GM18858 (cell line): ENCODE data around the gene CIAO3.
"Not testable (repeated sequence)": the region's sequence is repeated elsewhere in the genome, so short reads cannot be mapped to it uniquely, and the experiment has no call there.

ENCODE experiments used
- ATAC-seq: cut with Tn5 transposase; IDR thresholded peaks from one replicate; pipeline ENCODE4 v1.9.1; 2021; ENCODE audit not compliant: unreplicated experiment

Gene CIAO3

DNA sequence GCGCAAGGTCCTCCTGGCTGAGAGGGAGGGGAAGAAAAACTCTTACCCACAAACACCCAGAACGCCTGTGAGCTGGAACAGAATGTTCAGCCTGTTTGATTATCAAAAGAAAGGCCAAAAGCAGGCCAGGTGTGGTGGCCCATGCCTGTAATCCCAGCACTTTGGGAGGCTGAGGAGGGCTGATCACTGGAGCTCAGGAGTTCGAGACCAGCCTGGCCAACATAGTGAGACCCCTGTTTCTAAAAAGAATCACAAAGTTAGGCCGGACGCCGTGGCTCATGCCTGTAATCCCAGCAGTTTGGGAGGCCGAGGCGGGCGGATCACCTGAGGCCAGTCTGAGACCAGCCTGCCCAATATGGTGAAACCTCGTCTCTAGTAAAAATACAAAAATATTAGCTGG, 35.5 kb upstream of the CIAO3 start:
- not testable (repeated sequence) for ATAC-seq

DNA sequence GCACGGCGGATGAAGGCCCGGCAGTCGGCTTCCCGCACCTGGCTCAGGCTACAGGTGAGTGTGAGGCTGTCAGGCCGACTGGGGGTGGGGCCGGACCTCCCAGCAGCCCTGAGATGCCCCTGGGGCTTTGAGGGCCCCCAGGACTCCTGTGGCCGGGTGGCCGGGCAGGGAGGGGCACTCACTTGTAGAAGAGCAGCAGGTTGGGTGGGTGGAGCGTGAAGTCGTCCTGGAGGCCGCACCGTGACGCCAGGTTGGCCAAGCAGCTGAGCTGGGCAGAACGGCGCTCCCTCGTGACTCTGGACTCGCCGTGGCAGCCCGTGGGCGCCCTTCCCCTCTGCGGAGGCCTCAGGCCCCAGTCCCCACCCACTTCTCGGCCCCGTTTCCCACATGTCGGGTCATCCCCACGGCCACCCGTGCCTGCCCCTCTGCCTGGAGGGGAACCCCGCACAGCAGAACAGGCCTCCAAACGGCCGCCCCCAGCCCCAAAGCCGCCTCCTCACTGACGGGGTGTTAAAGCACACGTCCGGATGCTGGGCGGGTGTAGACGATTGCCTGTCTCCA, 34.5 kb upstream of the CIAO3 start:
- ATAC-seq: no peak

DNA sequence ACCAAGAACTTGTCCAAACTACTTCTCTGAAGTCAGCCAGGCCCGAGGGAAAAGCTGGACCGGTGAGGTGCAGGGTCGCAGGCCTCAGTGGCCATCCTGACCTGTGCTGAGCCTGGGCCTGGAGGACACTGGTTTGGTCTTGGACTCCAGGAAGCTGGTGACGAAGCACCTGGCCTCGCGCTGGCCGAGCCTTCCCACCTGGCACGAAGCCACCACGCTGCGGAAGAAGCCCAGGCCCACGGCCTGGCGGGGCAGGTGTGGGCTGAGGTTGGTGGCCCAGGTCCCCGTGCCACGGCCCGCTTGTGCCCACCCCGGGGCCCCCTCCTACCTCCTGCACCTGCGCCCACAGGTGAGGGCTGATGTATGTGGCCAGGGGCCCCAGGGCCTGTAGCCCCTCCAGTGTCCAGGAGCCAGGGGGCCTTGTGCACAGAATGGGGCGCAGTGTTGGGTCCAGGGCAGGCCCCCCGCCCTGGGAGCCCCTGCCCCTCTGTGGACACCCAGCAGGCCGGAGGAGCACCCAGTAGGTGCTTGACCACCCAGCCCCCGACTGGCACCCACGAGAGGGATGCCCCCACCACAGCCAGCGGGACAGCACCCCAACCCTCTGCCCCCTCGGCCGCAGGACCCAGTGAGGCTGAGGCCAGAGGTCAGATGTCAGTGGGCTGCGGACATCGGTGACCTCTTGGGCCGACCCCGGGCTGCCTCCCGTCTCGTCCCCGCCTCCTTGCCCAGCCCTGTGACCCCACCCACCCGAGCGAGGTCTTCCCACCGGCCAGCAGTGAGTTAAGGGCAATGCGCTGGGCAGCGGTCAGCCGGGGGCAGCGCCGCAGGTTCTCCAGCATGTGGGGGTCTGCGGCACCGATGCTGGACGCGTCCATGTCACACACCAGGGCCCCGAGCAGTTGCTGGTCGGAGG, 33.5 kb upstream of the CIAO3 start:
- no peak for ATAC-seq

DNA sequence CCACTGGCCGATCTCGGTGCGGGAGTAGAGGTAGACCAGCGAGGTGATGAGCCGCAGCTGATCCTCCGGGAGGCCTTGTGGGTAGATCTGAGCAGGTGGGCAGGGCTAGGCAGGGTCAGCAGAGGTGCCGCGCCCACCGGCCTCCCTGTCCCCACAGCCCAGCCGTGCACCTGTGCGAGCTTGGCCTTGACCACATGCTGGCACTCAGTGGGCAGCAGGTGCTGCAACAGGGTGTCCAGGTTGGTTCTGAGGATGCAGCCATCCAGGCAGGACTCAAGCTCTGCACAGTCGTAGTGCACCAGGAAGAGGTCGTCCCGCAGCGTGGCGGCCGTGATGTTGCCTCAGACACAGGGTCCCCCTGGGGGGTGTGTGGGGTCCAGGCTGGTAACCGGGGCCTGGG, 32.2 kb upstream of the CIAO3 start:
- ATAC-seq: no peak

DNA sequence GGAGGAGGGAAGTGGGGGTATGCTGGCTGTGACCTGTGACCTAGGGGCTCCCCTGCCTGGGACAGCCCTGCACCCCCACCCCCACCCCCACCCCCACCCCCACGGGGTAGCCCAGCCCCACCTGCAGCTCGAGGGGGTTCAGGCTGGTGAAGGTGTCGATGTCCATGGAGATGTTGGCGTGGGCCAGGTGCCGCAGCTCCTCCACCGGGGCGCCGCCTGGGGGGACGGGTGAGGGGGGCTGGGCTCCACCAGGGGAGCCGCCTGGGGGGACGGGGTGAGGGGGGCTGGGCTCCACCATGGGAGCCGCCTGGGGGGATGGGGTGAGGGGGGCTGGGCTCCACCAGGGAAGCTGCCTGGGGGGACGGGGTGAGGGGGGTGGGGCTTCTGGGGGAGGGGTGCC, 29.6 kb upstream of the CIAO3 start:
- no peak for ATAC-seq

DNA sequence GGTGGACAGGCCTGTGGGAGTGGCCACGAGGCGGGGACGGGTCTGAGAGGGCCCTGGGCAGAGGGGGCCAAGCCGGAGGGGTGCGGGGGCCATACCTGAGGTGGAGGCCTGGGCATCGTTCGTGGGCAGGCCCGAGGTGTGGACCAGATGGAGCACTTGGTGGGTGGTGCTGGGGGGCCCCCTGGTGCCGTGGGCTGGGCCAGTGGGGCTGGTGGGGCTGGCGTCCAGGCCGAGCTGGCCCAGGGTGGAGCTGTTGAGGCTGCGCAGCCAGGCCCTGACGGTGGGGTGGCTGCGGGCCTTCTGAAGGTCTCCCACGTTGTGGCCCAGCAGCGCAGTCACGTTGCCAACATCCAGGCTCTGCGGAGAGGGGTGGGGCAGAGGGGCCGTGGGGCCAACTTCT, 29.1 kb upstream of the CIAO3 start:
- no peak for ATAC-seq

DNA sequence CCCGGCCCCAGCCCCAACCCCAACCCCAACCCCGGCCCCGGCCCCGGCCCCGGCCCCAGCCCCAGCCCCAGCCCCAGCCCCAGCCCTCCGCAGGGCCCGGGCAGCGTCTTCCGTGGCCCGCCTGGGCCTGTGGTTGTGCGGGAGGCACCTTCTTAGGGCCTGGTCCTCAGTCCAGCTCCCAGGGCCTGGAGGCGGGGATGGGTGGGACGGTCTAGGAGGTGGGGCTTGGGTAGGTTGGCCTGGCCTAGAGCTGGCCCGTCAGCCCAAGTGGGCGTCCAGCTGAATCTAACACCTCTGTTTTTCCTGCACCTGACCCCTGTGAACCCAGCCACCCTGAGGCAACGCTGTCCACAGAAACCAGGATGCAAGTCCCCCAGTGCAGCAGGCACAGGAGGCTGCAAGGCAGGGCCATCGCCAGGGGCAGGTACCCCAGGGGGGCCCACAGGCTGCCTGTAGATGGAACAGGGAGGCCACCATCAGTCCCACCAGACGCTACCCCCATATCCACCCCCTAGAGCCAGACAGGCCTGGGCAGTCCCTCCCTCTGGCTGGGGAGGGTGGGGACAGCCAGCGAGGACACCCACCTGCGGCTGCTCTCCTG, 28.5 kb upstream of the CIAO3 start:
- ATAC-seq: no peak

DNA sequence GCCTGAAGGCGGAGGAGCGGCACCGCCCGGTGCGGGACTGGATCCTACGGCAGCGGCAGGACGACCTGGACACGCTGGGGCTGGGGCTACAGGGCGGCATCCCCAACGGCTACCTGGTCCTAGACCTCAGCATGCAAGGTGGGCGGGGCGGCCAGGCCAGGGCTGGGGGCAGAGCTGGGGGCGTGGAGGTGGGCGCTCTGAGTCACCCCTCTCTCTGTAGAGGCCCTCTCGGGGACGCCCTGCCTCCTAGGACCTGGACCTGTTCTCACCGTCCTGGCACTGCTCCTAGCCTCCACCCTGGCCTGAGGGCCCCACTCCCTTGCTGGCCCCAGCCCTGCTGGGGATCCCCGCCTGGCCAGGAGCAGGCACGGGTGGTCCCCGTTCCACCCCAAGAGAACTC, 27.6 kb upstream of the CIAO3 start:
- no peak for ATAC-seq

DNA sequence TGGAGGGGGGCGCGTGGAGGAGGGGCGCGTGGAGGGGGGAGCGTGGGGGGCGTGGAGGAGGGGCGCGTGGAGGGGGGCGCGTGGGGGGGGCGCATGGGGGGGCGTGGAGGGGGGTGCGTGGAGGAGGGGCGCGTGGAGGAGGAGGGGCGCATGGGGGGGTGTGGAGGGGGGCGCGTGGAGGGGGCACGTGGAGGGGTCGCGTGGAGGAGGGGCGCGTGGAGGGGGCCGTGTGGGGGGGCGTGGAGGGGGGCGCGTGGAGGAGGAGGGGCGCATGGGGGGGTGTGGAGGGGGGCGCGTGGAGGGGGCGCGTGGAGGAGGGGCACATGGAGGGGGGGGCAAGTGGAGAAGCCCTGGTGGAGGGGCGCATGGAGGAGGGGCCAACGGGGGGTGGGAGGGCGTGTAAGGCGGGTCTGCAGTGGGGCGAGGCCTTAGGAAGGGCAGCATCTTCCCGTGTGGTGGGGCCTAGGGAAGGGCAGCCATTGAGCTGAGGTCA, 27.0 kb upstream of the CIAO3 start:
- no peak for ATAC-seq

DNA sequence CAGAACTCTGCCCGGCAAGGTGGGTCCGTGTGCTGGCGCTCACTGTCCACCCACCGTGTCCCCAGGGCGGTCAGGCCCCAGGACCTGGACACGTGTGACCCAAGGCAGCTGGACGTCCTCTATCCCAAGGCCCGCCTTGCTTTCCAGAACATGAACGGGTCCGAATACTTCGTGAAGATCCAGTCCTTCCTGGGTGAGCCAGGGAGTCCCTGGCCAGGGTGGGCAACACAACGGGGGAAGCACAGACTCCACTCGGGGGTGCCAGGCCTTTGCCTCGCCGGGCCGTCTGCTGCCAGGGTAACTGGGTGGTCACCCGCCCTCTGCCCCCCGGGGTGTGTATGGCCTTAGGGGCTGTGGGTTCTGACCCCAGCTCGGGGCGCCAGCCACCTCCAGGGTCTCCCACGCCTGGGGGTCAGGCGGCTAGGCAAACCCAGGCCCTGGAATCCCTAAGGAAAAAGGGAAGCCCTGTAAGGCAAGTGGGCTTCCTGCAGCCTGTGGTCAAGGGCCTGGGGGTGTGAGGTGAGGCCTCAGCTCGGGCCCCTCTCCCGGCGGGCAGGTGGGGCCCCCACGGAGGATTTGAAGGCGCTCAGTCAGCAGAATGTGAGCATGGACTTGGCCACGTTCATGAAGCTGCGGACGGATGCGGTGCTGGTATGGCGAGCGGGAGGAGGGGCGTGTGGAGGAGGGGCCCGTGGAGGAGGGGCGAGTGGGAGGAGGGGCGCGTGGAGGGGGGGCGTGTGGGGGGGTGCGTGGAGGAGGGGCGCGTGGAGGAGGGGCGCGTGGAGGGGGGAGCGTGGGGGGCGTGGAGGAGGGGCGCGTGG, 26.2 kb upstream of the CIAO3 start:
- no peak for ATAC-seq

DNA sequence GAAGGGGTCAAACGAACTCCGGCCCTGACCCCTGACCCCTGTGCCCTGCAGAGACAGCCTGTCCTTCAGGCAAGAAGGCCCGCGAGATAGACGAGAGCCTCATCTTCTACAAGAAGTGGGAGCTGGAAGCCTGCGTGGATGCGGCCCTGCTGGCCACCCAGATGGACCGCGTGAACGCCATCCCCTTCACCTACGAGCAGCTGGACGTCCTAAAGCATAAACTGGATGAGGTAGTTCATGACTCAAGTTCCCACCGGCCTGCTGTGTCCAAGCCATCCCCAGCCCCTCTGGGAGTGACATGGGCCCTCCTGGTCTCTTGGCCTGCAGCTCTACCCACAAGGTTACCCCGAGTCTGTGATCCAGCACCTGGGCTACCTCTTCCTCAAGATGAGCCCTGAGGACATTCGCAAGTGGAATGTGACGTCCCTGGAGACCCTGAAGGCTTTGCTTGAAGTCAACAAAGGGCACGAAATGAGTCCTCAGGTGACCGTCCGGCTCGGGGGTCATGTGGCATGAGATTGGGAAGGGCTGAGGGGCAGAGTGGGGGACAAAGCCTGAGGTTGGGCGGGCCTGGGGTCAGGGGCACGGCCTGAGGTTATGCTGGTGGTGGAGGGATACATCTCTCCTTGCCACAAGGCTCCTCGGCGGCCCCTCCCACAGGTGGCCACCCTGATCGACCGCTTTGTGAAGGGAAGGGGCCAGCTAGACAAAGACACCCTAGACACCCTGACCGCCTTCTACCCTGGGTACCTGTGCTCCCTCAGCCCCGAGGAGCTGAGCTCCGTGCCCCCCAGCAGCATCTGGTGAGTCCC, 25.4 kb upstream of the CIAO3 start:
- ATAC-seq: no peak

DNA sequence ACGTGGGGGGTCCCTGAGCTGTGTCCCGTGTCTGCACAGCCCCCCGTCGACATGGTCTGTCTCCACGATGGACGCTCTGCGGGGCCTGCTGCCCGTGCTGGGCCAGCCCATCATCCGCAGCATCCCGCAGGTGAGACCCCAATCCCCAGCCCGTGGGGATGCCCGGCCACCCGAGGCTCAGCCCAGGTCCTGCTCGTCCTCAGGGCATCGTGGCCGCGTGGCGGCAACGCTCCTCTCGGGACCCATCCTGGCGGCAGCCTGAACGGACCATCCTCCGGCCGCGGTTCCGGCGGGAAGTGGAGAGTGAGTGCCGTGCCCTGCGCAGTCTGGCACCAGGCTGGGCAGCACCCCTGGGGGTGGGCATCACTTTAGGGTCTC, 24.7 kb upstream of the CIAO3 start:
- no peak for ATAC-seq

DNA sequence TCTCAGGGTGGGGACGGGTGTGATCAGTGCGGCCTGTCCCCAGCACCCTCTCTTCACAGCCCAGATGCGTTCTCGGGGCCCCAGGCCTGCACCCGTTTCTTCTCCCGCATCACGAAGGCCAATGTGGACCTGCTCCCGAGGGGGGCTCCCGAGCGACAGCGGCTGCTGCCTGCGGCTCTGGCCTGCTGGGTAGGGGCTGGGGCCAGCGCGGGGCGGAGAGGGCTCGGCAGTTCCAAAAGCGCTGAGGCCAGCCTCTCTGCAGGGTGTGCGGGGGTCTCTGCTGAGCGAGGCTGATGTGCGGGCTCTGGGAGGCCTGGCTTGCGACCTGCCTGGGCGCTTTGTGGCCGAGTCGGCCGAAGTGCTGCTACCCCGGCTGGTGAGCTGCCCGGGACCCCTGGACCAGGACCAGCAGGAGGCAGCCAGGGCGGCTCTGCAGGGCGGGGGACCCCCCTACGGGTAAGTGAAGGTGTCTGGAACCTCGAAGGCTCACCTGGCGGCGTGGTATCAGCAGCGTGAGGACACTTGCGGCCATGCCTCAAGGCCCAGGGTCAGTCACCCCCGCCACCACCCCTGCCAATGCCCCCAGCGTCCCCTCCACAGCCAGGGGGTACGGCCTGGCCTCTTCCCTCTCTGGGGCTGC, 24.2 kb upstream of the CIAO3 start:
- no peak for ATAC-seq

DNA sequence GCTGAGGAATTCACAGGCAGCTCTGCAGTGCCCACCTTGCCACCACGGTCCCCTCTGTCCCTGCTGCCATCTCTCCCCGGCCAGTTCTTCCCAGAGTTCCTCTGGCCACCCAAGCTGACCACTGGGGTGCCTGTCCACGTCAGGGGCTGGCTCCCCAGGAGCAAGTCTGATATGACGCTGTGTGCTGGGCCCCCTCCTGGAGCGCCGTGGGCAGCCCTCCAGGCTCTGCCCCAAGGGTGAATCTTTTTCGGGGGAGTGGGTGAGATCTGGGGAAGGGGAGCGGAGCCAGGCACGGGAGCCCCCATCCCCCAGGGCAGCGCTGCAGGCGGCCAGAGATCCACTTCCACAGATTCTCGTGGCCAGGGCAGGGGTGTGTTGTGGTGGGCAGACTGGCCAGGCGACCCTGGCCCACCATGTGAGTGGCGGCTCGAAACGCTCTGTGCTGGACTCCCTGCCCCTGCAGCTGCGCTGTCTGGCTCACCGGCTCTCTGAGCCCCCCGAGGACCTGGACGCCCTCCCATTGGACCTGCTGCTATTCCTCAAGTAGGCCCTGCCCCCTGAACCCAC, 23.5 kb upstream of the CIAO3 start:
- ATAC-seq: no peak

DNA sequence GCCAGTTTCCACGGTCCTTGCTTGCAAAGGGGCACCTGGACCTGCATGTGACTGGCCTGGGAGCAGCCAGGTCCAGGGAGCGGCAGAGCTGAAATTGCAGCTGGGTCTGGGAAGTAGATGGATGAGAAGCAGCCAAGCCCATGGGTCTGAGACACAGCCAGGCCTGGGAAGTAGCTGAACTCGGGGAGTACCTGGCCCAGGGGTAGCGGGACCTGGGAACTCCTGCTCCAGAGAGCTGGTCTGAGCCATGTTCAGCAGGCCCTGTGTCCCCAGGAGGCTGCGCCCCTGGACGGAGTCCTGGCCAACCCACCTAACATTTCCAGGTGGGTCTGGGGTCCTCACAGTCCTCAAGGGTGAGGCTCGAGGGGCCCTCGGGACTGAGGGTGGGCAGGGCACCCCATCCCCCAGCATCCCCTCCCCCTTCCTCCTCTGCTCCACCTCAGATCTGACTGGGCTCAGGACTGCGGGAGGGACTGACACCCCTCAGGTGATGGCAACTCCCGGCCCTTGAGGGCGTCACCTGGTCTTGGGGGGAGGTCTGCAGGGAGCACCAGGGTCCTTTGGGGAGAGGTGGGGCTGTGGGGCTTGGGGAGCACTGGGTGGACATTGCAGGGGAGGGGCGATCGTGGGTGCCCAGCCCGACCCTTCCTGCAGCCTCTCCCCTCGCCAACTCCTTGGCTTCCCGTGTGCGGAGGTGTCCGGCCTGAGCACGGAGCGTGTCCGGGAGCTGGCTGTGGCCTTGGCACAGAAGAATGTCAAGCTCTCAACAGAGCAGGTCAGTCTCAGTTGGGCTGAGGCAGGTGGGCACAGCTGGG, 22.8 kb upstream of the CIAO3 start:
- ATAC-seq: no peak

DNA sequence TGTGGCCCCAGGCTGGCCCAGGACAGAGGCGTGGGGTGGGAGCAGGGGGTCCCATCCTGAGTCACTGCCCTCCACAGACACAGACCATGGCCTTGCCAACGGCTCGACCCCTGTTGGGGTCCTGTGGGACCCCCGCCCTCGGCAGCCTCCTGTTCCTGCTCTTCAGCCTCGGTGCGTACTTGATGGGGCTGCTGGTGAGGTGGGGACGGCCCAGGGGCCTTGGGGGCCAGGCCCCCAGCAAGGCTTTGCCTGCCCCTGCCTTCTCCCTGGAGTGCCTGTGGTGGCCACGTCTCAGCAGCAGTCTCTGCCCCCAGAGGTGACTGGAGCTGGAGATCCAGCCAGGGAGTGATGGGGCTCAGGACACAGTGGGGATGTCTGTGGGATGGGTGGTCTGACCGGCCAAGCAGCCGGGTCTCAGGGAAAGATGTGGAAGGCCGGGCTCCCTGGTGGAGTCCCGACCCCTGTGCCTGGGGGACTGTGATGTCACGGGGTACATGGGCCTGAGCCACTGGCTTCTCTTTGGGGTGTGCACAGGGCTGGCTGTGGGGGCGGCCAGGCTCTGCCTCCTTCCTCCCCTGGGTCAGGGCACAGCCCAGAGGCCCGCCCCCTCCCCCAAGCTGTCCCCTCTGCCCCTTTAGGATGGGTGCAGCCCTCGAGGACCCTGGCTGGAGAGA, 21.9 kb upstream of the CIAO3 start:
- no peak for ATAC-seq

DNA sequence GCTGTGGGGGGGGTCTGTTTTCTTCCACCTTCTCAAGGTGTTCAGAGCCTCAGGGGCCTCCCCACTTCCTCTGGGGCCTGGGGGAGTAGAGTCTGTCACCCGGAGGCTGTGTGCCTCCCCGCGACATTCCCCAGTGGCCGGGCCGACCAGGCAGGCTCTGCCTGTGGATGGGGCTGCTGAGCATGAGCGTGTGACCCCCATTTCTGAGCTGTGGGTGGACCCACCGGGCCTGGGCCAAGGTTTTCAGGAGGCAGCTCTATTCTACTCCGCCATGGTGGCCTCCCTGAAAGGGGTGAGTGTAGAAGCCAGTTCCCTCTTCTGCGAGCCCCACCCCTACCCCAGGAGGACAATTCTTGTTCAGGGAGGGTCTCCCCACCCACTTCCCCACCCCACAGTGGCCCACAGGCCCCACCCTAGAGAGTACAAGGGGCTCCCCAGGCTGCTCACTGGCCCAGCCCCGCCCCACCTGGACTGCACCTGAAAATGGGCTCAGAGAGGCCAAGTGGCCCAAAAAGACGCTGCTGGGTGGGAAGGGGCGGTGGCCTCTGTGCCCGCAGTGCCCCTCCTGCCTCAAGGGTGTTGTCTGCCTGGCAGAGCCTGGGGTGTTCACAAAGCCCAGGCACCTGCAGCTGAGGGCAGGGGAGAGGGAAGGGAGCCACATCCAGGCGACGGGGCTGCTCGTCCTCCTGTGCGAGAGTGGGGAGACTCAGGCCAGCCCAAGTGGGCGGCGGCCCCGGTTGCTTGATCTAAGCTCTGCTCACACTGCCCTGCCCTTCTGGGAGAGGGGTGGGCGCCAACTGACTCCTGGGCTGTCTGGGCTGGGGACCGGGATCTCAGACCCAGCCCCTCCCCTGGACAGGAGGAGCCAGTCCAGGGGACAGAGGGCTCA, 21.1 kb upstream of the CIAO3 start:
- ATAC-seq: no peak
